Upper lobe of left lung (tissue), 4 donors: ENCODE measurements around the gene LY6G6F.

Source experiments
- POLR2A ChIP-seq, 4 donors: fragments of 450-650 bp; IDR thresholded peaks; one replicate each; pipeline ENCODE4 v1.5.1; 2016 to 2017; ENCODE audit warnings: antibody characterized with exemption in 4 of 4, mild to moderate bottlenecking in 2 of 4
- POLR2AphosphoS5 ChIP-seq, 2 donors: sonication (generic); formaldehyde crosslinking; IDR thresholded peaks; one replicate each; pipeline ENCODE4 v1.5.1; 2017; ENCODE audit warnings: antibody characterized with exemption in 2 of 2
- TF ChIP-seq, protein P1 (sequence below), 6 experiments: fragments of 450-650 bp in 4 of 6; fragments of 200-600 bp in 2 of 6; sonication (generic) in 2 of 6; IDR thresholded peaks; one replicate each; pipeline ENCODE4 v1.5.1; 2016 to 2019; ENCODE audit warnings: antibody characterized with exemption in 6 of 6

DNA sequence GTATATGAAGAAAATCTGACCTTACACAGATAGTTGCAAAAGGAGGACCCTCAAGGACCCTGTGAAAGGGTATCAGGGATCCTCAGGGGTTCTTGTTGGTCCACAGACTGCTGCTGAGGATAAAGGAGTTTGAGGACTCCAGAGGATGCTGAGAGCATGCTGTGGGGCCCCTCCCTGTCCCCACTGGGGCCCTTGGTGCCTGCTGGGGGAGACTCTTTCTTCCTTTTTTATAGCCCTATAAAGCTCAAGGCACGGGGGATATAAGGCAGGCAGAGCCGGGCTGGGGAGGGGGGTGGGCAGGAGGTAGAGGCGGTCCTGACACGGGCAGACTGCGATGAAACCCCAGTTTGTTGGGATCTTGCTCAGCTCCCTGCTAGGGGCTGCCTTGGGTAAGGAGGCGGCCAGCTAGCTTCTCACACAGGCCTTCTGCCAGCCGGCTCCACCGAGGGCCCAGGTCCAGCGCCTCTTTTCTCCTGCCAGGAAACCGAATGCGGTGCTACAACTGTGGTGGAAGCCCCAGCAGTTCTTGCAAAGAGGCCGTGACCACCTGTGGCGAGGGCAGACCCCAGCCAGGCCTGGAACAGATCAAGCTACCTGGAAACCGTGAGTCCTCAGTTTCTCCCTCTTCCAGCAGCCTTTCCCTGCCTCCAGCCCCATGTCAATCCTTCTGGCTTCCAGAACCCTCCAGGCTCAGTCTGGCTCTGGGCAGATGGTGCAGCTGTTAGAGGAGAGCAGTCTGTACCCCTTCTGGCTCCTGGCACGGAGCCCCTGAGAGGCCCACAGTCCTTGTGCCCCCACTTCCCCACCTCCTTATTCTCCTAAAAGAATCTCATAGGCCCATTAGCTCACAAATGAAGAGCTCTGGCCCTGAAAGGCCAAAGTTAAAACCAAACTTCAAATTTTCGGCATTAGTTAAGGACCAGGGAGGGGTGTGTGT, 8.6 kb downstream of the LY6G6F start, which contains the start of gene LY6G6D:
- TF ChIP-seq POLR2A (IDR thresholded peaks at IDR 0.05) = no peak
- TF ChIP-seq, protein P1, sequence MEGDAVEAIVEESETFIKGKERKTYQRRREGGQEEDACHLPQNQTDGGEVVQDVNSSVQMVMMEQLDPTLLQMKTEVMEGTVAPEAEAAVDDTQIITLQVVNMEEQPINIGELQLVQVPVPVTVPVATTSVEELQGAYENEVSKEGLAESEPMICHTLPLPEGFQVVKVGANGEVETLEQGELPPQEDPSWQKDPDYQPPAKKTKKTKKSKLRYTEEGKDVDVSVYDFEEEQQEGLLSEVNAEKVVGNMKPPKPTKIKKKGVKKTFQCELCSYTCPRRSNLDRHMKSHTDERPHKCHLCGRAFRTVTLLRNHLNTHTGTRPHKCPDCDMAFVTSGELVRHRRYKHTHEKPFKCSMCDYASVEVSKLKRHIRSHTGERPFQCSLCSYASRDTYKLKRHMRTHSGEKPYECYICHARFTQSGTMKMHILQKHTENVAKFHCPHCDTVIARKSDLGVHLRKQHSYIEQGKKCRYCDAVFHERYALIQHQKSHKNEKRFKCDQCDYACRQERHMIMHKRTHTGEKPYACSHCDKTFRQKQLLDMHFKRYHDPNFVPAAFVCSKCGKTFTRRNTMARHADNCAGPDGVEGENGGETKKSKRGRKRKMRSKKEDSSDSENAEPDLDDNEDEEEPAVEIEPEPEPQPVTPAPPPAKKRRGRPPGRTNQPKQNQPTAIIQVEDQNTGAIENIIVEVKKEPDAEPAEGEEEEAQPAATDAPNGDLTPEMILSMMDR (IDR thresholded peaks at IDR 0.05) = no peak
- no peak for TF ChIP-seq POLR2AphosphoS5 (IDR thresholded peaks at IDR 0.05)
